Neural cell (in vitro differentiated cells): ENCODE data around the gene RNF144B. TPM values are rescaled to one million over a fixed set of nuclear protein-coding genes. Genes with fewer than 3 reads are reported as not detected.

Experiments
- H2AFZ ChIP-seq: fragments of 200-600, 300-800 bp; sonication (generic), shearing (Covaris generic); 2 replicates; pipeline ENCODE4 v1.6.0; 2014; ENCODE audit warnings: low read depth, mild to moderate bottlenecking, antibody characterized with exemption, low read length, moderate library complexity
- H3F3A ChIP-seq: fragments of 200-600 bp; shearing (Covaris generic); 2 replicates; pipeline ENCODE4 v1.6.1; 2016; ENCODE audit warnings: mild to moderate bottlenecking, moderate library complexity, mixed read lengths, antibody characterized with exemption, low read length; ENCODE audit not compliant: insufficient read depth, poor library complexity, severe bottlenecking
- H3K27ac ChIP-seq: fragments of 200-600, 300-800 bp; sonication (generic), shearing (Covaris generic); 2 replicates; pipeline ENCODE4 v1.5.1; 2014; ENCODE audit warnings: mild to moderate bottlenecking, low read length, moderate library complexity
- H3K27me3 ChIP-seq: fragments of 300-800, 200-600 bp; sonication (generic), shearing (Covaris generic); 2 replicates; pipeline ENCODE4 v1.6.0; 2014; ENCODE audit warnings: mild to moderate bottlenecking, low read depth, low read length, moderate library complexity; ENCODE audit not compliant: insufficient read depth
- H3K36me3 ChIP-seq: fragments of 300-800, 200-600 bp; sonication (generic), shearing (Covaris generic); 2 replicates; pipeline ENCODE4 v1.5.1; 2014; ENCODE audit warnings: mild to moderate bottlenecking, antibody characterized with exemption, low read length, moderate library complexity; ENCODE audit not compliant: insufficient read depth
- H3K4me2 ChIP-seq: fragments of 300-800, 200-600 bp; sonication (generic), shearing (Covaris generic); 2 replicates; pipeline ENCODE4 v1.6.0; 2014; ENCODE audit warnings: mild to moderate bottlenecking, low read length
- H3K4me3 ChIP-seq: fragments of 300-800, 200-600 bp; sonication (generic), shearing (Covaris generic); 2 replicates; pipeline ENCODE4 v1.5.1; 2014; ENCODE audit warnings: mild to moderate bottlenecking, low read length, moderate library complexity
- H3K79me2 ChIP-seq: fragments of 200-600 bp; shearing (Covaris generic); replicated peaks from 2 replicates; pipeline ENCODE4 v1.6.0; 2014; ENCODE audit warnings: mild to moderate bottlenecking, low read length, moderate library complexity; ENCODE audit not compliant: insufficient read depth
- H3K9ac ChIP-seq: fragments of 300-800, 200-600 bp; sonication (generic), shearing (Covaris generic); 2 replicates; pipeline ENCODE4 v1.6.1; 2016; ENCODE audit warnings: mild to moderate bottlenecking, low read length, mixed read lengths
- H3K9me2 ChIP-seq: fragments of 200-600 bp; shearing (Covaris generic); 2 replicates; pipeline ENCODE4 v1.6.1; 2016; ENCODE audit warnings: mild to moderate bottlenecking, low read length, mixed read lengths; ENCODE audit not compliant: insufficient read depth
- H3K9me3 ChIP-seq: fragments of 200-600, 300-800 bp; sonication (generic), shearing (Covaris generic); 2 replicates; pipeline ENCODE4 v1.6.1; 2016; ENCODE audit warnings: mild to moderate bottlenecking, mixed run types, low read length, moderate library complexity, mixed read lengths
- H4K20me1 ChIP-seq: fragments of 200-600 bp; shearing (Covaris generic); 2 replicates; pipeline ENCODE4 v1.6.1; 2016; ENCODE audit warnings: mild to moderate bottlenecking, mixed run types; ENCODE audit not compliant: insufficient read depth
- EP300 ChIP-seq: fragments of 450-650 bp; conservative IDR thresholded peaks from 2 replicates; pipeline ENCODE4 v1.6.1; 2014; ENCODE audit warnings: antibody characterized with exemption, mild to moderate bottlenecking, moderate library complexity; ENCODE audit not compliant: poor library complexity, severe bottlenecking
- EZH2 ChIP-seq: fragments of 200-600, 300-800 bp; shearing (Covaris generic), sonication (generic); IDR thresholded peaks from 2 replicates; pipeline ENCODE4 v1.6.1; 2014; ENCODE audit warnings: antibody characterized with exemption, low read length, borderline replicate concordance, mild to moderate bottlenecking; ENCODE audit not compliant: insufficient read depth, poor library complexity, severe bottlenecking
- MXI1 ChIP-seq: fragments of 450-650 bp; conservative IDR thresholded peaks from 2 replicates; pipeline ENCODE4 v1.6.1; 2014; ENCODE audit warnings: antibody characterized with exemption, mild to moderate bottlenecking; ENCODE audit not compliant: poor library complexity, severe bottlenecking
- POLR2AphosphoS5 ChIP-seq: IDR thresholded peaks from 2 replicates; pipeline ENCODE4 v1.6.1; 2012
- RAD21 ChIP-seq: fragments of 450-650 bp; conservative IDR thresholded peaks from 2 replicates; pipeline ENCODE4 v1.6.1; 2014; ENCODE audit warnings: antibody characterized with exemption, mild to moderate bottlenecking, moderate library complexity
- SMC3 ChIP-seq: fragments of 450-650 bp; conservative IDR thresholded peaks from 2 replicates; pipeline ENCODE4 v1.6.1; 2014; ENCODE audit warnings: antibody characterized with exemption, mild to moderate bottlenecking, moderate library complexity; ENCODE audit not compliant: poor library complexity
- TAF1 ChIP-seq: IDR thresholded peaks from 2 replicates; pipeline ENCODE4 v1.6.1; 2012; ENCODE audit warnings: low read depth
- polyA plus RNA-seq: library from polyadenylated mRNA; depleted of rRNA; stranded (reverse); fragments of >200 nt; gene quantifications from 2 replicates; pipeline ENCODE4 v1.2.3, GENCODE V29; 2014
- TF ChIP-seq, protein P1 (sequence below): IDR thresholded peaks from 2 replicates; pipeline ENCODE4 v1.6.1; 2012; ENCODE audit warnings: borderline replicate concordance
- TF ChIP-seq, protein P2 (sequence below): fragments of 450-650 bp; IDR thresholded peaks from 2 replicates; pipeline ENCODE4 v1.5.1; 2014; ENCODE audit warnings: antibody characterized with exemption, mild to moderate bottlenecking, moderate library complexity; ENCODE audit not compliant: poor library complexity, severe bottlenecking

Gene RNF144B
- polyA plus RNA-seq, 1 donor from 2014 or later: 0.15 TPM

DNA sequence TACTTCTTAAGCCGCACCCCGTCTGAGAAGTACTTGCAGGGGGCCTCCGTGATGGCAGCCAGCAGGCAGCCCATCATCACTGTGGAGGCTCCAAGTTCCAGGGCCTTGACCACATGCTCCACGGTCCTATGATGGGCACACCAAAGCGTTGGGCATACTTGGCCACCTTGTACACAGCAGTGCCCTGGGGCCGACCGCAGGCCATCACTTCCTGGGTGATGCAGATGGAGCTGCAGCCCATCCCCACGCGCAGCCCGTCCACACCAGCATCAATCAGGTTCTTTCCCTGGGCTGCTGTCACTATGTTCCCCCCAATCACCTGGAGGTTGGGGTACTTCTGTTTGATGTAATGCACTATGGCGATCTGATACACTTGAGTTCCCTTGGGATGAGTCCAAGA is 19.8 kb upstream of the RNF144B start:
- Histone ChIP-seq H3K9me2 (no peaks in the 10 kb centered on the region), H3K9ac (no peak overlapping the region), H3K27me3 (no peaks in the 10 kb centered on the region), H3K4me3 (no peak overlapping the region), H4K20me1 (no peaks in the 10 kb centered on the region), H3K36me3 (no peaks in the 10 kb centered on the region), H3K9me3 (no peaks in the 10 kb centered on the region), H3K27ac (no peak overlapping the region), H3K79me2 (no peaks in the 10 kb centered on the region), H3F3A (no peaks in the 10 kb centered on the region), H3K4me2 (no peak overlapping the region), H2AFZ (no peak overlapping the region)
- TF ChIP-seq POLR2AphosphoS5 (no peak), TAF1 (no peak)
- TF ChIP-seq, protein P1, sequence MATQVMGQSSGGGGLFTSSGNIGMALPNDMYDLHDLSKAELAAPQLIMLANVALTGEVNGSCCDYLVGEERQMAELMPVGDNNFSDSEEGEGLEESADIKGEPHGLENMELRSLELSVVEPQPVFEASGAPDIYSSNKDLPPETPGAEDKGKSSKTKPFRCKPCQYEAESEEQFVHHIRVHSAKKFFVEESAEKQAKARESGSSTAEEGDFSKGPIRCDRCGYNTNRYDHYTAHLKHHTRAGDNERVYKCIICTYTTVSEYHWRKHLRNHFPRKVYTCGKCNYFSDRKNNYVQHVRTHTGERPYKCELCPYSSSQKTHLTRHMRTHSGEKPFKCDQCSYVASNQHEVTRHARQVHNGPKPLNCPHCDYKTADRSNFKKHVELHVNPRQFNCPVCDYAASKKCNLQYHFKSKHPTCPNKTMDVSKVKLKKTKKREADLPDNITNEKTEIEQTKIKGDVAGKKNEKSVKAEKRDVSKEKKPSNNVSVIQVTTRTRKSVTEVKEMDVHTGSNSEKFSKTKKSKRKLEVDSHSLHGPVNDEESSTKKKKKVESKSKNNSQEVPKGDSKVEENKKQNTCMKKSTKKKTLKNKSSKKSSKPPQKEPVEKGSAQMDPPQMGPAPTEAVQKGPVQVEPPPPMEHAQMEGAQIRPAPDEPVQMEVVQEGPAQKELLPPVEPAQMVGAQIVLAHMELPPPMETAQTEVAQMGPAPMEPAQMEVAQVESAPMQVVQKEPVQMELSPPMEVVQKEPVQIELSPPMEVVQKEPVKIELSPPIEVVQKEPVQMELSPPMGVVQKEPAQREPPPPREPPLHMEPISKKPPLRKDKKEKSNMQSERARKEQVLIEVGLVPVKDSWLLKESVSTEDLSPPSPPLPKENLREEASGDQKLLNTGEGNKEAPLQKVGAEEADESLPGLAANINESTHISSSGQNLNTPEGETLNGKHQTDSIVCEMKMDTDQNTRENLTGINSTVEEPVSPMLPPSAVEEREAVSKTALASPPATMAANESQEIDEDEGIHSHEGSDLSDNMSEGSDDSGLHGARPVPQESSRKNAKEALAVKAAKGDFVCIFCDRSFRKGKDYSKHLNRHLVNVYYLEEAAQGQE: no peak

DNA sequence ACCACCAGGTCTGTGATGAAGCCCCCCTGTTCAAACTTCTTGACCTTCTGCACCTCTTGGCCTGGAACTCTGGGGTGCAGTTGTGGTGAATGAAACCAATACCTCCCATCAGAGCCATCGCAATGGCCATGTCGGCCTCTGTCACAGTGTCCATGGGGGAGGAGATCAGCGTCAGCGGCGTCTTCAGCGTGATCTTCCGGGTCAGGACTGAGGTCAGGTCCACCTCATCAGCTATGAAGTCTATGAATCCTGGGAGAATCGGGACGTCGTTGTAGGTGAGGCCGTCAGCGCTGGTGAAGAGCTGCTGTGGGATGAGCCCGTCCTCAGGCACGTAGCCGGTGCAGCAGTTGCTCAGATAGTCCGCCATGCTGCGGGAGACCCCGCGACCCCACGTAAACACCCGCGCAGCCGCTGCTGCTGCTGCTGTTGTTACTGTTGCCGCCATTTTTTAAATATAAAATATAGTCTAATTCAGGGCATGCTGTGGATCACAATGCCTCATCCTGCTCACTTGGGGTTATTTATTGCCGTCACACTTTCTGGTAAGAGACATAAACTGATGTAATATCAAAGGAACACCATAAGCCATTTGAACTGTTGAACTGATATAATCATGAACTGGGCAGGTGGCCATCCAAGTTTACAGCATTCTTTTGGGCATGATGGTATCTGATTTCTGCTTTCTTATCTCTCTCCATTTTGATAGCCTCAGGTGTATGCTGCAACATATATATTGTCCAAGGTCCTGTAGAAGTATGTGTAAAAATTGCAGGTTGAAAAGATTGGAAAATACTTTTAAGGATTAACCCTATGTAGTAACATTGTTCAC is 18.7 kb upstream of the RNF144B start:
- H3K9me2 ChIP-seq: no peaks in the 10 kb centered on the region
- TF ChIP-seq MXI1 (no peak), RAD21 (no peak), POLR2AphosphoS5 (no peak), EP300 (no peak), TAF1 (no peak), EZH2 (no peak), SMC3 (no peak)
- TF ChIP-seq, protein P1: no peak
- TF ChIP-seq, protein P2, sequence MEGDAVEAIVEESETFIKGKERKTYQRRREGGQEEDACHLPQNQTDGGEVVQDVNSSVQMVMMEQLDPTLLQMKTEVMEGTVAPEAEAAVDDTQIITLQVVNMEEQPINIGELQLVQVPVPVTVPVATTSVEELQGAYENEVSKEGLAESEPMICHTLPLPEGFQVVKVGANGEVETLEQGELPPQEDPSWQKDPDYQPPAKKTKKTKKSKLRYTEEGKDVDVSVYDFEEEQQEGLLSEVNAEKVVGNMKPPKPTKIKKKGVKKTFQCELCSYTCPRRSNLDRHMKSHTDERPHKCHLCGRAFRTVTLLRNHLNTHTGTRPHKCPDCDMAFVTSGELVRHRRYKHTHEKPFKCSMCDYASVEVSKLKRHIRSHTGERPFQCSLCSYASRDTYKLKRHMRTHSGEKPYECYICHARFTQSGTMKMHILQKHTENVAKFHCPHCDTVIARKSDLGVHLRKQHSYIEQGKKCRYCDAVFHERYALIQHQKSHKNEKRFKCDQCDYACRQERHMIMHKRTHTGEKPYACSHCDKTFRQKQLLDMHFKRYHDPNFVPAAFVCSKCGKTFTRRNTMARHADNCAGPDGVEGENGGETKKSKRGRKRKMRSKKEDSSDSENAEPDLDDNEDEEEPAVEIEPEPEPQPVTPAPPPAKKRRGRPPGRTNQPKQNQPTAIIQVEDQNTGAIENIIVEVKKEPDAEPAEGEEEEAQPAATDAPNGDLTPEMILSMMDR: no peak
- no peak overlapping the region for H3K27ac ChIP-seq
- H3K9ac ChIP-seq: no peak overlapping the region
- no peaks in the 10 kb centered on the region for H3K79me2 ChIP-seq
- no peak overlapping the region for H3K4me3 ChIP-seq
- H3F3A ChIP-seq: no peaks in the 10 kb centered on the region
- no peaks in the 10 kb centered on the region for H3K9me3 ChIP-seq
- H3K27me3 ChIP-seq: no peaks in the 10 kb centered on the region
- H3K4me2 ChIP-seq: no peak overlapping the region
- no peaks in the 10 kb centered on the region for H3K36me3 ChIP-seq
- H4K20me1 ChIP-seq: no peaks in the 10 kb centered on the region
- no peak overlapping the region for H2AFZ ChIP-seq
